ENCODE measurements around the gene ANKRD13B.

- TF ChIP-seq TCF12 (IDR thresholded peaks at IDR 0.05) (no peak), TCF12 (CRISPR knock-in tag; IDR thresholded peaks at IDR 0.05) (no peak), CHD2 (IDR thresholded peaks at IDR 0.05; ENCODE audit: low read depth, low read length) (no peak)
Observed at GRCh38 chr17:29566473-29567303, 26.2 kb upstream of the ANKRD13B start, which contains the start of gene ABHD15.

Measured in HepG2 (cell line).